NB4 (cell line): ENCODE measurements around the gene KIAA1549.

Experiments used
- CTCF ChIP-seq: IDR thresholded peaks from one replicate; pipeline ENCODE4 v1.5.1; 2012; ENCODE audit warnings: low read depth, low read length
- MAX ChIP-seq: IDR thresholded peaks from 2 replicates; pipeline ENCODE4 v1.6.1; 2011; ENCODE audit warnings: low read depth, low read length
- MYC ChIP-seq: IDR thresholded peaks from 2 replicates; pipeline ENCODE4 v1.6.1; 2011; ENCODE audit warnings: low read depth, low read length
- POLR2A ChIP-seq: IDR thresholded peaks from 2 replicates; pipeline ENCODE4 v1.6.1; 2011; ENCODE audit warnings: mild to moderate bottlenecking; ENCODE audit not compliant: insufficient read length; ENCODE audit errors: extremely low read depth

- TF ChIP-seq POLR2A = no peak
- no peak for TF ChIP-seq CTCF
- TF ChIP-seq MAX = no peak
- TF ChIP-seq MYC = no peak
Observed at GRCh38 chr7:138825049-138825721, 156.0 kb downstream of the KIAA1549 start.
